ENCODE results near the gene COMMD3. TPM values are rescaled to one million over a fixed set of nuclear protein-coding genes. Genes with fewer than 3 reads are reported as not detected.

Gene COMMD3
- total and polyA plus RNA-seq, 2 experiments from 2014 or later = 26.4 to 104 TPM

DNA sequence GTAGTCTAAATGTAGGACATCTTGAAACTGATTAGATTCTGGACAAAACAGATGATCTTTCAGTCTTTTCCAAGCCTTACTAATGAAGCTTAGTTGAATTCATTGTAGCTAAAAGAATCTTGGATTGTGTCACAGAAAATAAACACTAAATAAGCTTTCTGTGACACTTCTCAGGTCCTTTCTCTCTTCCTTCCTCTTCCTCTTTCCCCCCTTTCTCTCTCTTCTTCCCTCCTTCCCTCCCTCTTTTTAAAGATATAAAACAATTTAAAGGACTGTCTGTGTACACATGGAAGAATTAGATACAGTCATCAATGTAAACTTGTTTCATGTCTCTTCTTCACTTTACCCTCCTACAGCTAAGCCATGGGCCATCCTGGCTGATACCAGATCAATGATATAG is 5.3 kb upstream of the COMMD3 start:
- H3K4me1 ChIP-seq (ENCODE audit: insufficient read depth) = peaks cover 14% of the 10 kb centered on the region
- H3K9me3 ChIP-seq (ENCODE audit: low read depth) = no peaks in the 10 kb centered on the region
- no peak overlapping the region for H3K9ac ChIP-seq
- H3K27me3 ChIP-seq (replicated peaks; ENCODE audit: insufficient read depth) = no peaks in the 10 kb centered on the region
- H4K20me1 ChIP-seq (ENCODE audit: insufficient read depth) = no peaks in the 10 kb centered on the region
- no peak overlapping the region for H3K27ac ChIP-seq
- no peak overlapping the region for H3K4me2 ChIP-seq (ENCODE audit: unreplicated experiment)
- DNase-seq = no peak
- H2AFZ ChIP-seq = no peak overlapping the region
- H3K9me2 ChIP-seq (ENCODE audit: insufficient read depth) = no peaks in the 10 kb centered on the region
- no peaks in the 10 kb centered on the region for H3K79me2 ChIP-seq (ENCODE audit: insufficient read depth)
- no peak overlapping the region for H3K4me3 ChIP-seq
- H3F3A ChIP-seq (ENCODE audit: insufficient read depth) = peaks cover 11% of the 10 kb centered on the region; the same call in 1 of the 2 replicates
- in situ Hi-C loops (cut with MboI) = no loop called here
- no peaks in the 10 kb centered on the region for H3K36me3 ChIP-seq (ENCODE audit: low read depth)
- TF ChIP-seq EZH2 (IDR thresholded peaks at IDR 0.05; ENCODE audit: insufficient read depth, poor library complexity, severe bottlenecking) (no peak), EZH2phosphoT487 (IDR thresholded peaks at IDR 0.05; ENCODE audit: insufficient read depth, low read depth) (no peak)

DNA sequence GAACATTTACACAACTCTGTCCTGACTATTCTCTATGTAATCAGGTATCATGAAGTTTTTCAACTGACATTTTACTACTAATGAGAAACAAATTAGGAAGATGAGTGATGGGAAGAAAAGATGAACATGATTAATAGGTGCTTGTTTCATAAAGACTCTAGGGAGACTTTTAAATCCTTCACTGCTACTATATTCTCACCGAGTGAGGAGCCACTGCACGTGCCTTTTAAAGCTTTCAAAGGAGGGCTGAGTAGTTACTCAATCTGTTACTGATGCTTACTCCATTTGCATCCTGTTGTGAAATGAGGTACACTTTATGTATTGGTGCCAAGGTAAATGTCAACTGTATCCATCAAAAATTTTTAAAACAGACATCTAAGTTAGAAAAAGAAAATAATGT is 1.3 kb upstream of the COMMD3 start:
- in situ Hi-C loops (cut with MboI) = no loop called here
- TF ChIP-seq EZH2phosphoT487 (IDR thresholded peaks at IDR 0.05; ENCODE audit: insufficient read depth, low read depth) (no peak), EZH2 (IDR thresholded peaks at IDR 0.05; ENCODE audit: insufficient read depth, poor library complexity, severe bottlenecking) (no peak)
- peak overlapping the region; percentile 86; the same call in 1 of the 2 replicates for H3K4me3 ChIP-seq
- no peak overlapping the region for H3K27ac ChIP-seq
- H2AFZ ChIP-seq = peak overlapping the region; percentile 97; the same call in 1 of the 2 replicates
- peak overlapping the region; percentile 95; the same call in 1 of the 2 replicates for H3K9ac ChIP-seq
- H4K20me1 ChIP-seq (ENCODE audit: insufficient read depth) = no peaks in the 10 kb centered on the region
- no peaks in the 10 kb centered on the region for H3K9me3 ChIP-seq (ENCODE audit: low read depth)
- H3K4me2 ChIP-seq (ENCODE audit: unreplicated experiment) = peak overlapping the region; percentile 89
- H3K36me3 ChIP-seq (ENCODE audit: low read depth) = no peaks in the 10 kb centered on the region
- no peaks in the 10 kb centered on the region for H3K27me3 ChIP-seq (replicated peaks; ENCODE audit: insufficient read depth)
- H3K9me2 ChIP-seq (ENCODE audit: insufficient read depth) = no peaks in the 10 kb centered on the region
- peak; percentile 34 for DNase-seq
- peaks cover 32% of the 10 kb centered on the region; the same call in 1 of the 2 replicates for H3F3A ChIP-seq (ENCODE audit: insufficient read depth)
- peaks cover 31% of the 10 kb centered on the region for H3K79me2 ChIP-seq (ENCODE audit: insufficient read depth)
- 59 to 65% methylated on average over 2 of the region's 2 CpGs for WGBS, 2 experiments (ENCODE audit: low coverage in 1 of 2, low lambda C conversion rate in 2 of 2, missing lambda C conversion rate in 2 of 2)
- H3K4me1 ChIP-seq (ENCODE audit: insufficient read depth) = peaks cover 22% of the 10 kb centered on the region

DNA sequence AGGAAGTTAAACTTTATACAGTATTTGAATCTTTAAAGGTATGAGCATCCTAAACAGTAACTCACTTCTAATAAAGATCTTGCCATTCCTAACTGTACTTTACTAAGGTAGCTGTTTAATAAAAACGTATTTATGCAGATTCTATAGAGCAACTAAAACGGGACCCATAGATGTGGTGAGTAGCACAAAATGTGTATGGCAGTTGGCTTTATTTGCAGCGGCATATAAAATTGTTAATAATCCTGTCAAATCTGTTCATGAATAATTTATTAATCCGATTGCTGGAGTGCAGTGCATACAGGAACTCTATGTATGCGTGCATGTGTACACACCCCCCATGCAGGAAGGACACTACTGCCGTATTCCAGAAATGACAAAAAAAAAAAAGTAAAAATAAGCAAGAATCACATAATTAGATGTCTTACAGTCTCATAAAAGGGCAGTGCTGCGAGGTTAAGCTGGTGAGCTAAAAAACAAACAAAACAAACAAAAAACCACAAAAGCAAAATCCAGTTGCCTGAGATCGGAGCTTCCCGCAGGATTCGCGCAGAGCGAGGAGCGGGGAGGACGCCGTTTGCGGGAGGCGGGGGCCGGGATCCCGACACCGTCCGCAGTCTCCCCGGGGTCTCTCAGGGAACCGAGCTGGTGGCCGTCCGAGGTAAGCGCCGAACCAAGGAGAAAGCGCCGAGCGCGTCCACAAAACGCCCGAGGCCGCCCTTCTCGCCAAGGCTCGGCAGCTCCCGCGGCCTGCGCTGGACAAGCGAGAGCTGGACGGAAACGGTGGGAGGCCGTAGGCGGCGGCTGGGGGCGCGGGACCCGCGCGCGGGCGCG is 518 bp upstream of the COMMD3 start:
- H3K9ac ChIP-seq = peak overlapping the region; percentile 95
- no peak for TF ChIP-seq EZH2phosphoT487 (IDR thresholded peaks at IDR 0.05; ENCODE audit: insufficient read depth, low read depth)
- TF ChIP-seq EZH2 (IDR thresholded peaks at IDR 0.05; ENCODE audit: insufficient read depth, poor library complexity, severe bottlenecking) = no peak
- no peaks in the 10 kb centered on the region for H4K20me1 ChIP-seq (ENCODE audit: insufficient read depth)
- no peaks in the 10 kb centered on the region for H3K9me2 ChIP-seq (ENCODE audit: insufficient read depth)
- peak overlapping the region; percentile 89 for H3K4me2 ChIP-seq (ENCODE audit: unreplicated experiment)
- no peaks in the 10 kb centered on the region for H3K27me3 ChIP-seq (replicated peaks; ENCODE audit: insufficient read depth)
- H3K27ac ChIP-seq = peak overlapping the region; percentile 91
- H3K4me3 ChIP-seq = peak overlapping the region; percentile 86
- WGBS, 2 experiments (ENCODE audit: low coverage in 1 of 2, low lambda C conversion rate in 2 of 2, missing lambda C conversion rate in 2 of 2) = 2% methylated on average over 32 to 33 of the region's 53 CpGs
- in situ Hi-C loops (cut with MboI) = no loop called here
- peaks cover 36% of the 10 kb centered on the region; the same call in 1 of the 2 replicates for H3F3A ChIP-seq (ENCODE audit: insufficient read depth)
- no peaks in the 10 kb centered on the region for H3K36me3 ChIP-seq (ENCODE audit: low read depth)
- H3K9me3 ChIP-seq (ENCODE audit: low read depth) = no peaks in the 10 kb centered on the region
- H2AFZ ChIP-seq = peak overlapping the region; percentile 97
- peak; percentile 46 for DNase-seq
- H3K79me2 ChIP-seq (ENCODE audit: insufficient read depth) = peaks cover 31% of the 10 kb centered on the region
- H3K4me1 ChIP-seq (ENCODE audit: insufficient read depth) = peaks cover 25% of the 10 kb centered on the region

DNA sequence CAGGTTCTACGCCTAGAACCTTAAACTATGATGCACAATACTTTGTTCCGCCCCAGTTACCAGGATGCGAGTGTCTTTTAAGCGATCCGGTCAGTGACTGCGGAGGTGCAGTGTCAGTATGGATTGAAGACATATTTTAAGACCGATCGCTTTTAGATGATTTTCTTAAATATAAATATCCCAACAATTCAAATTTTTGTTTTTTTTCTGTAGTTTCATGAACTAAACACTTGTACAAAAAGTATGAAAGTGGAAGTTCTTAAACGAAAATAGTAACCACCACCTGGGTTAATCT is 835 bp downstream of the COMMD3 start:
- H3K9me2 ChIP-seq (ENCODE audit: insufficient read depth) = no peaks in the 10 kb centered on the region
- no peaks in the 10 kb centered on the region for H4K20me1 ChIP-seq (ENCODE audit: insufficient read depth)
- H3K36me3 ChIP-seq (ENCODE audit: low read depth) = no peaks in the 10 kb centered on the region
- H3K9ac ChIP-seq = peak overlapping the region; percentile 95
- TF ChIP-seq EZH2 (IDR thresholded peaks at IDR 0.05; ENCODE audit: insufficient read depth, poor library complexity, severe bottlenecking) (no peak), EZH2phosphoT487 (IDR thresholded peaks at IDR 0.05; ENCODE audit: insufficient read depth, low read depth) (no peak)
- 5 to 7% methylated on average over 9 of the region's 9 CpGs for WGBS, 2 experiments (ENCODE audit: low coverage in 1 of 2, low lambda C conversion rate in 2 of 2, missing lambda C conversion rate in 2 of 2)
- H3K79me2 ChIP-seq (ENCODE audit: insufficient read depth) = peaks cover 32% of the 10 kb centered on the region
- H3K9me3 ChIP-seq (ENCODE audit: low read depth) = no peaks in the 10 kb centered on the region
- peaks cover 25% of the 10 kb centered on the region for H3K4me1 ChIP-seq (ENCODE audit: insufficient read depth)
- H3K27me3 ChIP-seq (replicated peaks; ENCODE audit: insufficient read depth) = no peaks in the 10 kb centered on the region
- H3F3A ChIP-seq (ENCODE audit: insufficient read depth) = peaks cover 36% of the 10 kb centered on the region; the same call in 1 of the 2 replicates
- H2AFZ ChIP-seq = peak overlapping the region; percentile 97
- H3K27ac ChIP-seq = peak overlapping the region; percentile 91
- DNase-seq = peak; percentile 59
- in situ Hi-C loops (cut with MboI) = no loop called here
- H3K4me3 ChIP-seq = peak overlapping the region; percentile 86
- peak overlapping the region; percentile 95 for H3K4me2 ChIP-seq (ENCODE audit: unreplicated experiment)

Data from GM23248 (cell line).